ENCODE results near the gene ZNF354B. TPM values are rescaled to one million over a fixed set of nuclear protein-coding genes. Genes with fewer than 3 reads are reported as not detected.

The ZNF354B gene
- total and polyA plus RNA-seq, 2 donors (not counting 3 experiments of a cell fraction or from before 2014, with no cell fraction given) = 6.3 to 17.6 TPM

DNA sequence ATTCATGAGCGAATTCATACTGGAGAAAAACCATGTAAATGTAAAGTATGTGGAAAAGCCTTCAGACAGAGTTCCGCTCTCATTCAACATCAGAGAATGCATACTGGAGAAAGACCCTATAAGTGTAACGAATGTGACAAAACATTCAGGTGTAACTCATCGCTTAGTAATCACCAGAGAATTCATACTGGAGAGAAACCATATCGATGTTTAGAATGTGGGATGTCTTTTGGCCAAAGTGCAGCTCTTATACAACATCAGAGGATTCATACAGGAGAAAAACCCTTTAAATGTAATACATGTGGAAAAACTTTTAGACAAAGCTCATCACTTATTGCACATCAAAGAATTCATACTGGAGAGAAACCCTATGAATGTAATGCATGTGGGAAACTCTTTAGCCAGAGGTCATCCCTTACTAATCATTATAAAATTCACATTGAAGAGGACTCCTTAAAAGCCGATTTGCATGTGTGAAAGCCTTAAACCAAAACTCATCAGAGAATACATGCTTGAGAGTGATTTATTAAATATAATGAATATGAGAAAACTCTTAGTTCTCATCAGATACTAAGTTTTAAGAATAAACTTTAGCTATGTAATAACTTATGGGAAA is 24.2 kb downstream of the ZNF354B start:
- no peak for FAIRE-seq

More for the DNA sequence above, 24.2 kb downstream of the ZNF354B start:
- dilution Hi-C loops (cut with MboI; ENCODE audit: extremely low pct_ligation_motif_present, low sequenced_read_pairs) = no loop called here
- TF ChIP-seq JUN (IDR thresholded peaks at IDR 0.05; ENCODE audit: borderline replicate concordance, insufficient read depth, insufficient read length, low read depth) (no peak), MYC (IDR thresholded peaks at IDR 0.05; ENCODE audit: low read depth, low read length) (no peak), GATA2 (IDR thresholded peaks at IDR 0.05; ENCODE audit: insufficient read depth, insufficient read length, low read depth, low read length) (no peak), POLR2AphosphoS5 (IDR thresholded peaks at IDR 0.05; ENCODE audit: insufficient read depth, low read depth, low read length) (no peak), POLR2A (IDR thresholded peaks at IDR 0.05; ENCODE audit: low read depth, low read length) (no peak), FOS (IDR thresholded peaks at IDR 0.05; ENCODE audit: borderline replicate concordance, insufficient read depth, low read length) (no peak), EZH2 (IDR thresholded peaks at IDR 0.05; ENCODE audit: borderline replicate concordance, low read depth, low read length, severe bottlenecking) (no peak)
- TF ChIP-seq, protein P1, sequence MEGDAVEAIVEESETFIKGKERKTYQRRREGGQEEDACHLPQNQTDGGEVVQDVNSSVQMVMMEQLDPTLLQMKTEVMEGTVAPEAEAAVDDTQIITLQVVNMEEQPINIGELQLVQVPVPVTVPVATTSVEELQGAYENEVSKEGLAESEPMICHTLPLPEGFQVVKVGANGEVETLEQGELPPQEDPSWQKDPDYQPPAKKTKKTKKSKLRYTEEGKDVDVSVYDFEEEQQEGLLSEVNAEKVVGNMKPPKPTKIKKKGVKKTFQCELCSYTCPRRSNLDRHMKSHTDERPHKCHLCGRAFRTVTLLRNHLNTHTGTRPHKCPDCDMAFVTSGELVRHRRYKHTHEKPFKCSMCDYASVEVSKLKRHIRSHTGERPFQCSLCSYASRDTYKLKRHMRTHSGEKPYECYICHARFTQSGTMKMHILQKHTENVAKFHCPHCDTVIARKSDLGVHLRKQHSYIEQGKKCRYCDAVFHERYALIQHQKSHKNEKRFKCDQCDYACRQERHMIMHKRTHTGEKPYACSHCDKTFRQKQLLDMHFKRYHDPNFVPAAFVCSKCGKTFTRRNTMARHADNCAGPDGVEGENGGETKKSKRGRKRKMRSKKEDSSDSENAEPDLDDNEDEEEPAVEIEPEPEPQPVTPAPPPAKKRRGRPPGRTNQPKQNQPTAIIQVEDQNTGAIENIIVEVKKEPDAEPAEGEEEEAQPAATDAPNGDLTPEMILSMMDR (IDR thresholded peaks at IDR 0.05; ENCODE audit: extremely low read depth in 1 of 2, insufficient read depth in 1 of 2, low read depth in 1 of 2, low read length in 2 of 2) = no peak
- TF ChIP-seq, protein P2, sequence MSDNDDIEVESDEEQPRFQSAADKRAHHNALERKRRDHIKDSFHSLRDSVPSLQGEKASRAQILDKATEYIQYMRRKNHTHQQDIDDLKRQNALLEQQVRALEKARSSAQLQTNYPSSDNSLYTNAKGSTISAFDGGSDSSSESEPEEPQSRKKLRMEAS (IDR thresholded peaks at IDR 0.05; ENCODE audit: insufficient read depth, insufficient read length) = no peak
- H3K4me2 ChIP-seq (ENCODE audit: insufficient read depth, low read length) = no peak overlapping the region
- no peak overlapping the region for H3K27ac ChIP-seq (ENCODE audit: insufficient read depth, low read depth, low read length)
- H3K4me3 ChIP-seq (replicated peaks in 1 of 3; ENCODE audit: insufficient read depth in 1 of 3, low read depth in 1 of 3, low read length in 3 of 3) = no peak overlapping the region
- H2AFZ ChIP-seq (ENCODE audit: low read depth, low read length) = no peak overlapping the region
- intact Hi-C loops (cut with micrococcal nuclease) = no loop called here
- POLR2A ChIA-PET = no interaction called here
- no peaks in the 10 kb centered on the region for H4K20me1 ChIP-seq (replicated peaks; ENCODE audit: control insufficient read depth, extremely low read depth, insufficient read depth, low read length)
- no peak overlapping the region for H3K9ac ChIP-seq (replicated peaks; ENCODE audit: extremely low read depth, insufficient read depth, low read length)
- no peaks in the 10 kb centered on the region for H3K79me2 ChIP-seq (ENCODE audit: control insufficient read depth, insufficient read depth, low read length)
- H3K36me3 ChIP-seq (ENCODE audit: control insufficient read depth in 2 of 2, extremely low read depth in 1 of 2, insufficient read depth in 2 of 2, low read length in 2 of 2) = peaks cover 3 to 13% of the 10 kb centered on the region in 2 experiments
- BruUV-seq (replicated peaks) = no TSS peak
- no peaks in the 10 kb centered on the region for H3K4me1 ChIP-seq (ENCODE audit: control insufficient read depth, extremely low read depth, insufficient read depth, low read length)
- H3K9me3 ChIP-seq (replicated peaks; ENCODE audit: control insufficient read depth, insufficient read depth, low read length) = peaks cover 22% of the 10 kb centered on the region
- DNase-seq (ENCODE audit: low read depth, low spot score) = no peak
- no peaks in the 10 kb centered on the region for H3K9me1 ChIP-seq (replicated peaks; ENCODE audit: control insufficient read depth, extremely low read depth, insufficient read depth, low read length)
- H3K27me3 ChIP-seq (ENCODE audit: control insufficient read depth in 2 of 2, insufficient read depth in 2 of 2, low read length in 2 of 2) = no peaks in the 10 kb centered on the region
- CTCF ChIA-PET = no interaction called here
